SIG-M5 treated with dmso at 0.1 percent for 504 hours (cell line): ENCODE measurements around the gene ERC2.
"Not testable (repeated sequence)": the region's sequence is repeated elsewhere in the genome, so short reads cannot be mapped to it uniquely, and the experiment has no call there.

Experiments
- DNase-seq: peaks from one replicate; lab custom pipeline; 2025; ENCODE audit not compliant: unreplicated experiment; lab: John Stamatoyannopoulos, UW

The ERC2 gene

DNA sequence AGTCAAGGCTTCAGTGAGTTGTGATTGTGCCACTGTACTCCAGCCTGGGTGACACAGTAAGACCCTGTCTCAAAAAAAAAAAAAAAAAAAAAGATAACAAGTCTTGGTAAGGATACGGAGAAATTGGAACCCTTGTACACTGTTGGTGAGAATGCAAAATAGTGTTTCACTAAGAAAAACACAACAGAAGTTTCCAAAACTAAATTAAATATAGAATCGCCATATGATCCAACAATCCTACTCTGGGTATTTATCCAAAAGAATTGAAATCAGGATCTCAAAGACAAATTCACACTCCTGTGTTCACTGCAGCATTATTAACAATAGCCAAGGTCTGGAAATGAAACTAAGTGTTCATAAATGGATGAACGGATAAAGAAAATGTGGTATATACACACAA is 149.4 kb downstream of the ERC2 start:
- no peak for DNase-seq

DNA sequence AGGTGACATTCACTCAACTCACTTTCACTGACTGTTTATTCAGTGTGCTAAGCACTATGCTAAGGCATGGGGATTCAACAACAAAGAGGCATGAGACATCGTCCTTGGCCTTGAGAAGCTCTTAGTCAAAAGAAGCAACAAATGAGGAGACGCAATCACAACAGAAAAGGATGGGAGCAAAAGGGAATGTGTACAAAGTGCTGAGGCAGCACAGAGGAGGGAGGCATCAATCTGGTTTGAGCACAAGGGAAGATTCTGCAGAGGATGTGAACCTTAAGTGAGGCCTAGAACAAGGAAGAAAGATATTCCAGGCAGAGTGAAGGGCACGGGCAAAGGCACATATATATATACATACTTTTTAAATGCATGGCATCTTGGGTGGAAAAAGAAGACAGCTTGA is 151.3 kb downstream of the ERC2 start:
- DNase-seq = no peak

DNA sequence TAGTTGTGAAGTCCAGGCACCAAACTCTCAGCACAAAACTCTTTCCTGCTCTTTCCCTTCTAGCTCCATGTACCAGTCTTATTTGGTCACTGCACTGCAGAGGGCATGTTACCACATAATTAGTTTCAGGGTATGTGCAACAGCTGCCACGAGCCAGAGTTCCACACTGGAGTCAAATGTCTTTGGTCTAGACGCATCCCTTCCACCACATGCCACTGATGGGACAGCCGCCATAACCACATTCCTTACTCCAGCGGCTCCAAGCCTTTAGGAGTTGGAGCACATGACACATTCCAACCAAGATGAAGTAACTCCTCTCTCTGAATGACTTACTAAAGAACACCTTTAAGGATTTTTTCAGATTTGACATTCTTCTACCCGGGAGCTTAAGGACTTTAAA is 153.4 kb downstream of the ERC2 start:
- DNase-seq = no peak

DNA sequence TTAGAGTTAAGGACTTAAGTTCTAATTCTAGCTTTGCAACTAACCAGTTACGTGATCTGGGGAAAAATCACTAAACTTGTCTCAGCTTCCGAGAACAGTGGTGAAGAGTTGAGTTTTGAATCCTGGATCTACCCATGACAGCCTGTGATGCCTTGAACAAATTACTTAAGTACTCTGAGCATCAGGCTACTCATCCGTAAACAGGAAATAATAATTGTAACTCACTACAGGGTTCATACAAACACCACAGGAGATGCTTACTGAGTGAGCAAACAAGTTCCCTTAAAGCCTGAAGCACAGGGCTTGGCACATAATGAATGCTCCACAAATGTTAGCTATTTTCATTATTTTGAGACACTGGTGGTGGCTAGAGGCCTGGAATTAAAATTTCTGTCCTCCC is 158.8 kb downstream of the ERC2 start:
- no peak for DNase-seq

DNA sequence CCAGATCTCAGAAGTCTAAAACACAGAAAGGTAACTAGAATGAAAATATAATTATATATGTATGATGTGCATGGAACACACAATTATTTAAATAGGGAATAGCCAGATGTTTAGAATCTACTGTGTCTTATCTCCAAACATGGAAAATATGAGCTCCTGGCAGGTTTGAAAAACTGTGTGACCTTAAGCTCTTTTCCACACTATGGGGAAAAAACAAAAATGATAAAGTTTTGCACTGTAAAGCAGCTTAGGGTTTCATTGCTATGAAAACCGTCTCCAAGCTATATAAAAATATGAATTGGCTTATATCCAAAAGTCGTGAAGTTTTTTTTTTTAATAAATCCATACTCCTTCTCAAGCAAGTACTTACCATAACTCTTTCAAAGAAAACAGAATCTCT is 159.8 kb downstream of the ERC2 start:
- no peak for DNase-seq

DNA sequence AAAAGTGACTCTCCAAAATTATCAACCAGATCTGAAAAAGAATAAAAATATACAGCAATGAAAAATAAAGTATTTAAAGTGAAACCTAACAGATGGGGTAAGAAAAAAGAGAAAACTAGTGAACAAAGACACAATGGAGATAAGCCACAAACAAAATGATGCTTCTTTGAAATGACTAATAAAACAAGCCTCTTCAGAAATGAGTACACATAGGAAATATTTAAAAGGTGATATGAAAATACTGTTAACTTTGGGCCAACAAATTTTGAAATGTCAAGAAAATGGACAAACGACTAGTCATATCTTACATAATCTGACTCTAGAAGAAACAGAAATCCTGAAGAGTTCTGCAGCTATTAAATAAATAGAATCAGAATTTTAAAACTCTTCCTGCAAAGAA is 164.2 kb downstream of the ERC2 start:
- DNase-seq = no peak

DNA sequence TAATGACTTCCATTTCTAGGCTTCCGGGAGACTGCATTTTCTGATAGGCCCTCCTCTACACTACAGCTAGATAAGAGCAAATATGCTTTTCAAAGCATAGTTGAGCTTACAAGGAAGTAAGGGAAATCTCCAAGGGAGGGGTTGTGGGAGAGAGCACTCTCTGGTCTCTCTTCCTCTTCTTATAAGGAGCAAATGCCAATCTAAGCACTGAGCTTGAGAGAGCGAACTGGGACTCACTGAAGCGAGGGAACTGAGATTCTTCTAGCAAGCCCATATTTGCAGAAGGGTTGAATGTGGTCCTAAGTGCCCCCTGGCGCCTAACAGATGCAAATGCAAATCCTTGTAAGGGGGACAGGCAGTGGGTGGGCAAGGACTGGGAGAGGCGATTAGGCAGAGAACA is 164.8 kb downstream of the ERC2 start:
- DNase-seq = peak; percentile 72

DNA sequence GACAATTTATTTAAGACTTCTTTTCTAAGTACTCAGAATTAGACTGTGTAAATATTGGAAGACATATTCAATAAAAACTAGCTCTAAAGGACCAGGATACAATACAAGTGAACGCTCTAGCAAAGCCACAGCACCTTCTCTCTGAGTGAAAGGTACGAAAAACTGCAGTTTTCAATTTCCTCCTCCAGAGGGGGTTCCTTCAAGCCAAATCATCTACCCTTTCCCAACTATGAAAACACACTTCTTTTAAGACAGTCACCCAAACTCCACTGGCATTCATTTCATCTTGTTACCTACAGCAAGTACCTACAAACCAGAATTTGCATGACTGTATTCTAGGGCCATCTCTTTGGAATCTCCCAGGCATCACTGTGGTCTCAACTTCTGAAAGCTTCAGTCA is 165.8 kb downstream of the ERC2 start:
- peak; percentile 3 for DNase-seq

DNA sequence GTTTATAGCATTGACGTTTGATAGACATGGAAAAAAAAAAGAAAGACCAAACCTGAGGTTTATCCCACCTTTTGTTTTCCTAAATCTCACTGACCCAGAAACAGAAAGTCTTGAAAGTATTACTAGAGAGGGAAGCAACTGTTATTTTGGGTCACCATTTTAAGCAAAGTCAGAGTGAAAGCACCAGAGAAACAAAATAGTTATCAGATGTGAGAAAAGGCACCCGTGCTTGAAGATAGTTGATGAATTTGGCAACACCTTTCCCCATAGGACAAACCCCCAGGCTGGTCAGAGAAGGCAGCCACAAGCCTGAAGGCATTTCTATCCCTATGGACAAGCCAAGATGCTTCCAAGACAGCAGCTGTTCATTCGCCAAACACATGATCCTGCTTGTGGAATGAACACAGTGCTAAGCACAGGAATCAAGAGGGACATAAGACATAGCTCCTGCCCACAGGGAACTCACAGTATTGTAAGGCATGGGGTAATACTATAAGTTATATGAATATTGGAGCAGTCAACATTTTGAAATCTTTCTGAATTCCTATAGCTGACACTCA is 170.9 kb downstream of the ERC2 start:
- DNase-seq = no peak

DNA sequence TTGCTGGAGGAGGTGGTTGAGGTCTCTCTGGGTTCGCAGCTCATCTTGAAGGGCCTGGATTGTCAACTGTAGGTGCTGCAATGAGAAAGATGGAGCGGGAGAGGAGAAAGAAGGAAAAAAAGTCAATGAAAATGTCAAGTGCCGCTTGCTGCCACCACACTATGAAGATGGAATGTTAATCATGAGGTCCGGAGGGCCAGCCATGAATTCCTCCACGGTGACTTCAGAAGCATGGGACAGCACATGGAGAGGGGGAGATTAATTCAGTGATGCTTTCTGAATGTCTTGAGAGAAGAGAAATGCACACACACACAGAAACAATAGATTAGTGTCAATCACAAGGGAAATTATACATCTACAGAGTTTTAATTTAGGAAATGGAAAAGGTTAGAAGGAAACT is 171.9 kb downstream of the ERC2 start:
- DNase-seq = no peak

DNA sequence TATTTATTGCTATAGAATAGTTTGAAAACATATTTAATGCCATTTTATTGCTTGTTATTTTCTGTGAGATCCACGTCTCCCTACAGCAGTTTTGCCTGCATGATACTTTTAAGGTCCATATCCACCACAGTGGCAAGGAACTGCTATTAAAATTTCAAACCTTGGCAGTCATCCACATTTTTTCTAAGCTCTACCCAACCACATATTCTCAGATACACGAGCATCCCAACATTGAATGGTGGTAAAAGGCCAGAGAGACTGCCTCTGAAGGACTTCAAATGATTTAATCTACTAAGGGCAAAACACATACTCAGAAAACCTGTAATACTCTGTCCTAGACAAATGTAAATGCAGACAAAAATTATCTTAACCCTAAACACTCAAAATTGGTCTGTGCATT is 173.1 kb downstream of the ERC2 start:
- DNase-seq = no peak

DNA sequence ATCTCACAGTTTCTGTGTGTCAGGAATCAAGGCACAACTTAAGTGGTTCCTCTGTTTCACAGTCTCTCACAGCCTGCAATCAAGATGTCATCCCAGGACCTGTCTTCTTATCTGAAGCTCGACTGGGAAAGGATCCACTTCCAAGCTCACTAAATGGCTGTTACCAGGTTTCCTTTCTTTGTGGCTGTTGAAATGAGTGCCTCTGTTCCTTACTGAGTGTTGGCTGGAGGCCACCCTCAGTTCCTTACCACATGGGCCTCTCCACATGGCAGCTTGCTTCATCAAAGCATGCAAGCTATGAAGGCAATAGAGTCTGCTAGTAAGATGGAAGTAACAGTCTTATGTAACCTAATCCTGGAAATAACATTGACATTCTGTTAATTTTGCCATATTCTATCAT is 174.0 kb downstream of the ERC2 start:
- DNase-seq = no peak

DNA sequence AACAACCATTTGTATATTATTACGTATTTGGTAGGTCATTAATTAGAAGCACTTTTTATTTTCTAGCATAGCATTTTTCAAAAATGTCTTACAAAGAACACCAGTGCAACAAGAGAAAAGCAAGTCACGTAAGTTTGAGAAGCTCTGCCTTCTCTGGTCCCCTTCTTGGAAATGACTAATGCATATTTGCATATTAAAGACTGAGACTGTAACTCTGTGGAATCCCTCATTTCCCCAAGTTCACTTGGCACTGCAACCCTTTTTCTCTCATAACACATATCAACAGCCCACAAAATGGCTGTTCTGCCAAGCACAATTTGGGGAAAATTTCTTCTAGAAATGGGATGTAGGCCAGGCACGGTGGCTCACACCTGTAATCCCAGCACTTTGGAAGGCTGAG is 176.3 kb downstream of the ERC2 start:
- DNase-seq = no peak

DNA sequence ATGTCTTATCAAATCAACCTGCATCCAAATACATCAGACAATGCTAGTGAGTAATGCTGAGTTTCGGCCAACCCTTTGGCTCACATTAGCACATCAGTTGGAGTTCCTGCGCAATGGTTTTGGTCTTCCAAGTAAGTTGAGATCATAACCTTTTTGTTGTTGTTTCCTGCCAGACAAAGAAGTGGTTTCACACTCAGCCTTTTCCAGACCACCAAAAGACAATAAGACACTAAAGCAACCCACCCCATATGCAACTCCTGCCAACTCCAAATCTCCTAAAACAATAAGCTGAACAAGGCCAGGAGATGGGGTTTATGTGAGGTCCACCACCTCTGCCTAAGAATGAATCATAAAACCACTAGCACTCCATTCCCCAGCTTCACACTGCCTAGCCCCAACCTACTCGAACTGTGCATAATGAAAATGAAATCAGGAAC is 177.0 kb downstream of the ERC2 start:
- no peak for DNase-seq

DNA sequence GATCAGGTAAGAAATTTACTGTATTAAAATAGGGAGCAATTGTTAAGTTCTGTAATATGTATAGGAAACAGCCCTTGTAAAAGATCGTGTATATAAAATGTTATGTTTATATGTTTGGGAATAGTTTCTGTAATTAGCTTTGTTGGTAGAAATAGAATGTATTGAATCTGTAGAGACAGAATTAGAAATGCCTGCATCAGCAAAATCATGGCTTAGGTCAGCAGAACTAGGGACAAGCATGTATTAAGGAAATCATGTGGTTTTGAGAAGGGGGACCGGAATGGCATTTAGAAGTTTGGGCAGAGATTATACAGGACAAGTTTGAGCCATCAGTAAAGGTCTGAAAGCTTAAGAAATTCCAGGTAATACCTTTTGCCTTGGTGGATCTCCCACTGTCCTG is 177.9 kb downstream of the ERC2 start:
- DNase-seq = no peak

DNA sequence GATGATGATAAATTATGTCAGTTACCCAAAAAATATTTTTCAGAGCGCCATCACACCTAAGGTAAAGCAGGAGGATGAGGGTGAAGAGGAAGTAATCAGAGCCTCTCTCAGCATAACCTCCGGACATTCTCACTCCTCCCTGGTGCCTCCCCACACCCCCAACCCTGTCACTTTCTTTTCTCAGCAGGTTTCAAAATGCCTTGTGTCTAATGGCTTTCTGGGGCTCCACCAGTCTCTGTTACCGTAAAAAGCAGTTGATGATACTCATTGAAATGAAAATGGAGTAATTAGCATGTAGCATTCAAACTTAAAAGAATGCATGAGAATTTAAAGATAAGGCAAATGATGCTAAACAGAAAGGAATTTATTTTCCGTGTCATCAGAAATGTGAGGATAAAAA is 180.0 kb downstream of the ERC2 start:
- DNase-seq = no peak

DNA sequence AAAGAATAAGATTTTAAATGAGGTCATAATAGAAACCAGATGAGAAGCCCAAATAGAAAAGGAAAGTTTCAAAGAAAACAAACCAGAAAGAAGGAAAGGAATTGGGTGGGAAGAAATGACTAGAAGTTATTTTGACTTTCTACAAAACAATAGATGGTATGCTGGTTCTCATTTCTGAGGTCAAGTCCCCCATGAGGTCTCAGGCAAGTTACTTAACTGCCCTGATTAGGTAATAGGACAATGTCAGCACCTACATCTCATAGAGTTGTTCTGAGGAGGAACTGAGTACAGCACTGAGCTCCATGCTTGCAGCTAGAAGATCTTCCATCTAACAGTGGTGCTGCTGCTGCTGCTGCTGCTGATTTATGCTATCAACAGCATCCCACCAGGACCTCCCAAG is 185.9 kb downstream of the ERC2 start:
- DNase-seq = peak; percentile 0

DNA sequence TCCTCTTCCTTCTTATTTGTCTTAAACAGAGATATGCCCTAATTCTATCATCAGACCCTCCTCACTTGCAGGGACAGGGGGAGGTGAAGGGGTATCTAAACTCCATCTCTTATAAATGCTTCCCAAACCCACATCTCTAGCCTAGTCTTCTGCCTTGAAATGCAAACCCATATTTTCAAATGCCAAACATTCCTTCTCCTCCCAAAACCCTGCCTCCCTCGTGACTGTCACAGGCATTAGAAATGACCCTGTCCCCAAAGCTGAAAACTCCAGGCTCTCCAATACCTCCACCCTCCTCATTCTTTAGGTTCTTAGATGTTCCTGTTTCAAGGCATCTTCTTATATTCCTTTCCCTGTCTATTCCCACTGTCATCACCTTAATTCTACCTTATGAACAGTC is 191.0 kb downstream of the ERC2 start:
- DNase-seq = no peak

DNA sequence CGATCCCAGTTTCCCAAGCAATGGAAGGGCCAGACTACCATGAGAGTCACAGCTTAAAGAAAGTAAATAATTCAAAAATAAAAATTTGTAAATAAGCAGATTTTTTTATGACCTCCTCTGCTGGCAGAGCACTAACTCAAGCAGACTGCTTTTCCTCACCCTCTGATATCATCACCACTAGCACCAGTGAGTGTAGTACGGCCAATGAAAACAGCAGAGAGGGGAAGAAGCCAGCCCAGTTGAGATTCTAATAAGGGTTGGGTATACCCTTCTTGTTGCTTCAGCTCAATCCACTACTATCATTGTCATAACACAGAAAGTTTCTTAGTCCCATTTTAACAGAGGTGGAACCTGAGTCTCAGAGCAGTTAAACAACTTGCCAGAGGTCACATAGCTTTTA is 193.1 kb downstream of the ERC2 start:
- DNase-seq = no peak

DNA sequence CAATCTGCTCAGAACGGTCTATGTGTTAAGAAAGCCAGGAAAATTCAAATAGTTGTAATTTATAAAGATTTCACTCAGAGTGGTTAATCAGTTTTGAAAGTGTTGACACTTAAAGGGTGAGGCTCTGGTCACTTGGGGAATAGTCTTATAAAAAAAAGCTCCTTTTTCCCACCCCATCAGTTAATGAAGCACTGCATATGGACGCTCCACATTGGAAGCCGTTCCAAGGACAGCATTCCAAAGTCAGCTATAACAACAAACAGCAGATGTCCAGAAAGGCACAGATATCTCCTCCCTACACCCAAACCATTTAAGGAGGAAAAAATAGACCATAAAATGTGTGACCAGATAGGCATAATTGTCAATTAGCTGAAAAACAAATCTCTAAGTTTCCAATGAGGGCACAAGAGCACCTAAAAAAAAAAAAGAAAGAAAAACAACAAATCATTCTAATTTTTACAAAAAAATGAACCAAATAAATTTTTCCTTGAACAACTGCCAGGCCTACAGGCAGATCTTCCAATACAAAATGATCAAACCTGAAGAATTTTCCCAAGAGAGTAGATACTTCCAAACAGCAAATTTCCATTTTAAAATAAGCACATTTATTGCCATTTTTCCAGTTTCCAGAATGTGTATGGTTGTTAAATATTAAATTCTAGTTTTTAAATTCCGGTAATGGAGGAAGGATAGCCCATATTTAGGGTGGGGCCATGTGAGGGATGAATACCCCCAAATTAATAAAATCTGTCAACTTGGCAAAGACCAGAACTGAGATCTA is 198.3 kb downstream of the ERC2 start:
- no peak for DNase-seq

DNA sequence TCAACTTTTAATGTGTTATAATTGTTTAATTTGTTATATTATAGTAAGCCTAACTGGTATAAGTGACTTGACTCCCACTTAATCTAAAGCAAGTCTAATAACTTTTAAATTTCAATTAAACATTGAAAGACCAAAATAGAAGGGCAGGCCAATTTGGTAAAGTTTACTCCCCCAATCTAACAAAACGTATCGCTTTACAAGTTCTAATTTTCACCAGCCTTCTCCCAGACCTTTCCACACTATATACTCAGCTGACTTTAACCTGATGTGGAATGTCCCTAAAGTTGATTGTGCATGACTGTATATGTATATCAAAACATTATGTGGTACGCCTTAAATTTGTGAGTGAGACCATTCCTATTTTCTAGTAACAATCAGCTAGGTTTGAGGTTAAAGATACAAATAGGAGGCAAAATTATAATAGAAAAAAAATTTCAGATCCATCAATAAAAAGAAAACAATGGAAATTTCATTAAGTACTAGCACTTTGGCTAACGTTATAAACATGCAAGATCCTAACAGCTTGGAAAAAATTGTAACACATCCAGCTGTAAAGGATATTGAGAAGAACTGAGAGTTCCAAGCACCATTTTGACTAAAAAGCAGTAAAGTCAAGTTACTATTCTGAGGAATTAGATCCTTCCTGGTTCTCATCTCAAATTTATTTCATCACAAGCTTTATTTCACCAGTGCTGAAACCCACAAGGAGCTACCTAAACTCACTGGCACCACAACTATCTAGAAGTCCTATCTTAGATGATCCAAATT is 199.5 kb downstream of the ERC2 start:
- DNase-seq = no peak

DNA sequence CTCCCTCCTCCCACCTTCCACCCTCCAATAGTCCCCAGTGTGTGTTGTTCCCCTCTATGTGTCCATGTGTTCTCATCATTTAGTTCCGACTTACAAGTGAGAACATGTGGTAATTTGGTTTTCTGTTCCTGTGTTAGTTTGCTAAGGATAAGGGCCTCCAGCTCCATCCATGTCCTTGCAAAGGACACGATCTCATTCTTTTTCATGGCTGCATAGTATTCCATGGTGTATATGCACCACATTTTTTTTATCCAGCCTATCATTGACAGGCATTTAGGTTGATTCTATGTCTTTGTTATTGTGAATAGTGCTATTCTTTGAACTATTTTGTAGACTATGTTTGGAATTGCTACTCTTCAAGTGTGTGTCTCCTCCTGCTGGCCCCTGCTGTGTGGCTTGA is 206.4 kb downstream of the ERC2 start:
- DNase-seq = not testable (repeated sequence)
